MCF 10A (cell line): ENCODE results near the gene SNAPC4. TPM values are rescaled to one million over a fixed set of nuclear protein-coding genes. Genes with fewer than 3 reads are reported as not detected.

Source experiments
- BruUV-seq: library from RNA; stranded (reverse); fragments of 400-500 nt; replicated peaks from 2 replicates; lab custom pipeline; 2021; lab: Mats Ljungman, UMichigan
- CTCF ChIA-PET: fragments of 300-600 bp; sonication (Branson Sonifier 250); formaldehyde crosslinking; extraction: SDS; loops from one replicate; lab custom pipeline; 2021; ENCODE audit warnings: antibody characterized with exemption, inconsistent platforms; lab: Yijun Ruan, JAX
- POLR2A ChIA-PET: fragments of 300-600, 350-650 bp; sonication (Branson Sonifier 250); formaldehyde crosslinking; extraction: SDS; loops from one replicate; lab custom pipeline; 2020; ENCODE audit warnings: antibody characterized with exemption, inconsistent platforms; lab: Yijun Ruan, JAX
- DNase-seq: peaks from one replicate; pipeline ENCODE4 v3.0.0-alpha.2; 2018; ENCODE audit not compliant: unreplicated experiment
- H3K27ac Mint-ChIP-seq: one replicate; pipeline ENCODE4 v1.8.0; 2022; ENCODE audit warnings: mild to moderate bottlenecking, low read depth, mixed read lengths; ENCODE audit not compliant: unreplicated experiment
- H3K27me3 Mint-ChIP-seq: one replicate; pipeline ENCODE4 v1.8.0; 2022; ENCODE audit warnings: mixed read lengths; ENCODE audit not compliant: insufficient read depth, unreplicated experiment
- H3K36me3 Mint-ChIP-seq: one replicate; pipeline ENCODE4 v1.8.0; 2022; ENCODE audit warnings: mild to moderate bottlenecking, moderate library complexity, mixed read lengths; ENCODE audit not compliant: insufficient read depth, unreplicated experiment
- H3K4me1 Mint-ChIP-seq: one replicate; pipeline ENCODE4 v1.8.0; 2022; ENCODE audit warnings: mixed read lengths; ENCODE audit not compliant: insufficient read depth, unreplicated experiment
- H3K4me3 Mint-ChIP-seq: one replicate; pipeline ENCODE4 v1.8.0; 2022; ENCODE audit warnings: mild to moderate bottlenecking, moderate library complexity, mixed read lengths; ENCODE audit not compliant: unreplicated experiment
- H3K9me3 Mint-ChIP-seq: one replicate; pipeline ENCODE4 v1.8.0; 2022; ENCODE audit warnings: mixed read lengths; ENCODE audit not compliant: unreplicated experiment
- CTCF ChIP-seq: fragments of 200-600 bp; IDR thresholded peaks from one replicate; pipeline ENCODE4 v1.8.0; 2022; ENCODE audit warnings: antibody characterized with exemption, mild to moderate bottlenecking; ENCODE audit not compliant: unreplicated experiment
- intact Hi-C: fragments of 100-400 bp; cut with micrococcal nuclease; formaldehyde crosslinking; loops from 2 replicates; pipeline ENCODE4 v1.14.1; 2022
- total RNA-seq: library from RNA; stranded (reverse); gene quantifications from 2 replicates; pipeline ENCODE4 v1.2.3, GENCODE V29; 2022

Gene SNAPC4
- total RNA-seq, 1 experiment from 2014 or later, result 9.9 TPM

DNA sequence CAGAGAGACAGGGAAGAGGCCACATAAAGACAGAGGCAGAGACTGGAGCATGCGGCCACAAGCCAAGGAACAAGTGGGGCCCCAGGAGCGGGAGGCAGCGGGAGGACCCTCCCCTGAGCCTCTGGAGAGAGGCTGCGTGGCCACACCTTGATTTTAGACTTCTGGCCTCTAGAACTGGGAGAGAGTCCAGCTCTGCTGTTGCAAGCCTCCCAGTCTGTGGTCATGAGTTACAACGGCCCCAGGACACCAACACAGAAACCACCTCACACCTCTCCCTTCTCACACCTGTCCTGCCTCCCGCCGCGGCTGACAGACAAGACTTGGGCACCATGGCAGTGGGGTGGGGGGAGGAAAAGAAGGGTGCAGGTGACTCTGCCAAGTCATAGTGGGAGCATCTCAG, 37.5 kb upstream of the SNAPC4 start:
- CTCF ChIA-PET, result interaction anchor here (0.8 kb wide), 1 partner anchor 12 kb away, joined by 4 read pairs; no protein-coding TSS in a partner anchor
- POLR2A ChIA-PET, result interaction anchor here (1.1 to 6.0 kb wide), 2 partner anchors 26 to 46 kb away, joined by 3 to 34 read pairs; partner anchors contain the start of genes ENTR1 and PMPCA

GRCh38 chr9:136436055-136436634, 36.2 kb upstream of the SNAPC4 start:
- no peaks in the 10 kb centered on the region for H3K27me3 Mint-ChIP-seq
- TF ChIP-seq CTCF, result no peak
- H3K36me3 Mint-ChIP-seq, result peaks cover 25% of the 10 kb centered on the region
- intact Hi-C loops, result no loop called here
- ChIA-PET CTCF (interaction anchor here (0.9 kb wide), 1 partner anchor 48 kb away, joined by 3 read pairs; no protein-coding TSS in a partner anchor), POLR2A (interaction anchor here (6.0 kb wide), 1 partner anchor 24 kb away, joined by 34 read pairs; the partner anchor contains the start of genes ENTR1 and PMPCA)
- peak overlapping the region; percentile 19 for H3K4me3 Mint-ChIP-seq
- no TSS peak for BruUV-seq
- DNase-seq, result no peak
- no peaks in the 10 kb centered on the region for H3K9me3 Mint-ChIP-seq
- H3K27ac Mint-ChIP-seq, result no peak overlapping the region
- peaks cover 16% of the 10 kb centered on the region for H3K4me1 Mint-ChIP-seq

More for the DNA sequence above, 37.5 kb upstream of the SNAPC4 start:
- BruUV-seq, result no TSS peak
- no peaks in the 10 kb centered on the region for H3K27me3 Mint-ChIP-seq
- peaks cover 31% of the 10 kb centered on the region for H3K36me3 Mint-ChIP-seq
- peak; percentile 71 for DNase-seq
- H3K4me1 Mint-ChIP-seq, result peaks cover 16% of the 10 kb centered on the region
- TF ChIP-seq CTCF, result no peak
- peak overlapping the region; percentile 76 for H3K4me3 Mint-ChIP-seq
- intact Hi-C loops, result no loop called here
- peak overlapping the region; percentile 16 for H3K27ac Mint-ChIP-seq
- H3K9me3 Mint-ChIP-seq, result no peaks in the 10 kb centered on the region

GRCh38 chr9:136434580-136435169, 34.7 kb upstream of the SNAPC4 start:
- Mint-ChIP-seq H3K4me3 (no peak overlapping the region), H3K4me1 (peaks cover 16% of the 10 kb centered on the region), H3K27me3 (no peaks in the 10 kb centered on the region), H3K27ac (no peak overlapping the region), H3K36me3 (peaks cover 19% of the 10 kb centered on the region), H3K9me3 (no peaks in the 10 kb centered on the region)
- CTCF ChIA-PET, result no interaction called here
- BruUV-seq, result no TSS peak
- POLR2A ChIA-PET, result interaction anchor here (6.0 kb wide), 1 partner anchor 23 kb away, joined by 34 read pairs; the partner anchor contains the start of genes ENTR1 and PMPCA
- no peak for DNase-seq
- intact Hi-C loops, result no loop called here
- no peak for TF ChIP-seq CTCF

DNA sequence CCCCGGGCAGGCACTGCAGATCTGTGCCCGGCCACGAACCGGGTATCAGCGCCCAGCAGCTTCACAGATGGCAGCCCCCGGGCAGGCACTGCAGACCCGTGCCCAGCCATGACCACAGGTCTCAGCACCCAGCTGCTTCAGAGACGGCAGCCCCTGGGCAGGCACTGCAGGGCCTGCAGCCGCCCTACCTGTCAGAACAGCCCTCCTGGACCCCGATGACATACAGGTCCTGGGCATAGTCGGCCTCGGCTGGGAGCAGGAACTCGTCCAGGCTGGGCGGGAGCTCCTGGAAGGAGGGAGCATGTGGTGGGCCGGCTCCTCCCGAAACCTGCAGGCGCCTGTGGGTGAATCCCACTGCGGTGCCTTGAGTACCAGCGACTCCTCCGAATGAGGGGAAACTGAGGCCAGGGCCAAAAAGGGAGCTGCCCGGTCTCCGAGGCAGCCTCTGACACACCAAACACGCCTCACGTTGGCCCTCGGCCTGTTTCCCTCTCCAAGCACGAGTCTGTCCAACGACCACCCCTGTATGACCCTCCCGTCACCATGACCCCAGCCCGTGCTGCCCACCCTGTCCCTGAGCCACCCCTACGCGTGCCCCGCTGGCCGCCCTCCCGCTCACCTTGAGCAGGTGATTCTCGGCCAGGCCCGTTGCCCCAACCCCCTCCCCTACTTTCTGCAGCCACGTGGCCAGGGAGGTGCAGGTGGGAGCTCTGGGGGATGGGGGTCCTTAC, 34.0 kb upstream of the SNAPC4 start:
- DNase-seq, result no peak

More for the DNA sequence above, 34.0 kb upstream of the SNAPC4 start:
- H3K9me3 Mint-ChIP-seq, result no peaks in the 10 kb centered on the region
- peaks cover 19% of the 10 kb centered on the region for H3K36me3 Mint-ChIP-seq
- intact Hi-C loops, result no loop called here
- CTCF ChIA-PET, result no interaction called here
- TF ChIP-seq CTCF, result no peak
- POLR2A ChIA-PET, result interaction anchor here (0.6 to 1.0 kb wide), 3 partner anchors 10 to 23 kb away, joined by 3 to 5 read pairs (median 3); no protein-coding TSS in a partner anchor
- no TSS peak for BruUV-seq
- no peak overlapping the region for H3K4me3 Mint-ChIP-seq
- no peak overlapping the region for H3K27ac Mint-ChIP-seq
- H3K27me3 Mint-ChIP-seq, result no peaks in the 10 kb centered on the region
- peaks cover 16% of the 10 kb centered on the region for H3K4me1 Mint-ChIP-seq
